ENCODE data around the gene C11orf97.
A peak's percentile ranks its signal among the peaks of the same experiment; 100 is the strongest.
"Not testable (repeated sequence)": the region's sequence is repeated elsewhere in the genome, so short reads cannot be mapped to it uniquely, and the experiment has no call there.

The C11orf97 gene

GRCh38 chr11:94537031-94537600 is 24.9 kb downstream of the C11orf97 start:
- Mint-ChIP-seq H3K9me3 (no peaks in the 10 kb centered on the region), H3K27ac (no peak overlapping the region), H3K27me3 (ENCODE audit: low read depth) (peaks cover 34% of the 10 kb centered on the region)

GRCh38 chr11:94539420-94539819 is 27.2 kb downstream of the C11orf97 start:
- no peak overlapping the region for H3K27ac Mint-ChIP-seq

More at GRCh38 chr11:94537031-94537600, 24.9 kb downstream of the C11orf97 start:
- Mint-ChIP-seq H3K36me3 (ENCODE audit: low read depth) (no peaks in the 10 kb centered on the region), H3K4me1 (ENCODE audit: low read depth) (no peaks in the 10 kb centered on the region), H3K4me3 (no peak overlapping the region)

GRCh38 chr11:94543695-94544645 is 31.7 kb downstream of the C11orf97 start, which contains the start of gene FUT4:
Gene FUT4 (plus strand): TSS chr11:94543921. CDS start chr11:94544134, 213 bp downstream.
- Mint-ChIP-seq H3K27ac (peak within 1 kb of the TSS; percentile 100), H3K4me3 (peak within 1 kb of the TSS; percentile 100), H3K27me3 (ENCODE audit: low read depth) (no peaks in the 10 kb centered on the region), H3K36me3 (ENCODE audit: low read depth) (peaks cover 4% of the 10 kb centered on the region), H3K9me3 (no peaks in the 10 kb centered on the region), H3K4me1 (ENCODE audit: low read depth) (peaks cover 31% of the 10 kb centered on the region)

More at GRCh38 chr11:94539420-94539819, 27.2 kb downstream of the C11orf97 start:
- H3K9me3 Mint-ChIP-seq, result no peaks in the 10 kb centered on the region
- H3K36me3 Mint-ChIP-seq (ENCODE audit: low read depth), result no peaks in the 10 kb centered on the region
- H3K27me3 Mint-ChIP-seq (ENCODE audit: low read depth), result peaks cover 20% of the 10 kb centered on the region
- no peak overlapping the region for H3K4me3 Mint-ChIP-seq
- peaks cover 10% of the 10 kb centered on the region for H3K4me1 Mint-ChIP-seq (ENCODE audit: low read depth)

- peaks cover 31% of the 10 kb centered on the region for H3K4me1 Mint-ChIP-seq (ENCODE audit: low read depth)
- peak overlapping the region; percentile 75 for H3K4me3 Mint-ChIP-seq
- H3K9me3 Mint-ChIP-seq, result no peaks in the 10 kb centered on the region
- no peaks in the 10 kb centered on the region for H3K27me3 Mint-ChIP-seq (ENCODE audit: low read depth)
- H3K36me3 Mint-ChIP-seq (ENCODE audit: low read depth), result peaks cover 4% of the 10 kb centered on the region
- no peak overlapping the region for H3K27ac Mint-ChIP-seq
These were observed 32.5 kb downstream of the C11orf97 start for GRCh38 chr11:94544646-94545263.

- peak overlapping the region; percentile 75 for H3K4me3 Mint-ChIP-seq
- no peaks in the 10 kb centered on the region for H3K27me3 Mint-ChIP-seq (ENCODE audit: low read depth)
- H3K36me3 Mint-ChIP-seq (ENCODE audit: low read depth), result peaks cover 4% of the 10 kb centered on the region
- H3K27ac Mint-ChIP-seq, result peak overlapping the region; percentile 23
- H3K4me1 Mint-ChIP-seq (ENCODE audit: low read depth), result peaks cover 33% of the 10 kb centered on the region
- H3K9me3 Mint-ChIP-seq, result no peaks in the 10 kb centered on the region
These were observed 33.3 kb downstream of the C11orf97 start for GRCh38 chr11:94545264-94546161.

- no peak overlapping the region for H3K27ac Mint-ChIP-seq
- H3K36me3 Mint-ChIP-seq (ENCODE audit: low read depth), result peaks cover 4% of the 10 kb centered on the region
- H3K9me3 Mint-ChIP-seq, result no peaks in the 10 kb centered on the region
- H3K4me3 Mint-ChIP-seq, result peak overlapping the region; percentile 60
- H3K4me1 Mint-ChIP-seq (ENCODE audit: low read depth), result peaks cover 33% of the 10 kb centered on the region
- no peaks in the 10 kb centered on the region for H3K27me3 Mint-ChIP-seq (ENCODE audit: low read depth)
These were observed 33.9 kb downstream of the C11orf97 start for GRCh38 chr11:94546162-94546470.

GRCh38 chr11:94546886-94547285 is 34.6 kb downstream of the C11orf97 start:
- H3K36me3 Mint-ChIP-seq (ENCODE audit: low read depth), result peaks cover 4% of the 10 kb centered on the region
- H3K27ac Mint-ChIP-seq, result no peak overlapping the region
- H3K4me1 Mint-ChIP-seq (ENCODE audit: low read depth), result peaks cover 33% of the 10 kb centered on the region
- H3K27me3 Mint-ChIP-seq (ENCODE audit: low read depth), result no peaks in the 10 kb centered on the region
- no peaks in the 10 kb centered on the region for H3K9me3 Mint-ChIP-seq
- no peak overlapping the region for H3K4me3 Mint-ChIP-seq

- H3K4me3 Mint-ChIP-seq, result no peak overlapping the region
- no peaks in the 10 kb centered on the region for H3K9me3 Mint-ChIP-seq
- no peaks in the 10 kb centered on the region for H3K27me3 Mint-ChIP-seq (ENCODE audit: low read depth)
- H3K4me1 Mint-ChIP-seq (ENCODE audit: low read depth), result peaks cover 23% of the 10 kb centered on the region
- no peak overlapping the region for H3K27ac Mint-ChIP-seq
- H3K36me3 Mint-ChIP-seq (ENCODE audit: low read depth), result peaks cover 4% of the 10 kb centered on the region
These were observed 36.9 kb downstream of the C11orf97 start for GRCh38 chr11:94549146-94549545.

GRCh38 chr11:94550513-94550912 is 38.3 kb downstream of the C11orf97 start:
- H3K9me3 Mint-ChIP-seq, result no peaks in the 10 kb centered on the region

GRCh38 chr11:94553938-94554337 is 41.7 kb downstream of the C11orf97 start:
- no peaks in the 10 kb centered on the region for H3K9me3 Mint-ChIP-seq
- no peaks in the 10 kb centered on the region for H3K36me3 Mint-ChIP-seq (ENCODE audit: low read depth)
- H3K4me3 Mint-ChIP-seq, result no peak overlapping the region
- no peak overlapping the region for H3K27ac Mint-ChIP-seq
- no peaks in the 10 kb centered on the region for H3K27me3 Mint-ChIP-seq (ENCODE audit: low read depth)
- H3K4me1 Mint-ChIP-seq (ENCODE audit: low read depth), result peaks cover 2% of the 10 kb centered on the region

More at GRCh38 chr11:94550513-94550912, 38.3 kb downstream of the C11orf97 start:
- Mint-ChIP-seq H3K4me3 (no peak overlapping the region), H3K27ac (no peak overlapping the region), H3K4me1 (ENCODE audit: low read depth) (peaks cover 20% of the 10 kb centered on the region), H3K27me3 (ENCODE audit: low read depth) (no peaks in the 10 kb centered on the region), H3K36me3 (ENCODE audit: low read depth) (peaks cover 4% of the 10 kb centered on the region)

- not testable (repeated sequence) for H3K9me3 Mint-ChIP-seq; H3K27ac Mint-ChIP-seq; H3K4me3 Mint-ChIP-seq; H3K4me1 Mint-ChIP-seq (ENCODE audit: low read depth); H3K36me3 Mint-ChIP-seq (ENCODE audit: low read depth); H3K27me3 Mint-ChIP-seq (ENCODE audit: low read depth)
These were observed 43.6 kb downstream of the C11orf97 start for GRCh38 chr11:94555752-94556329.

GRCh38 chr11:94557421-94557820 is 45.2 kb downstream of the C11orf97 start:
- Mint-ChIP-seq H3K4me1 (ENCODE audit: low read depth) (no peaks in the 10 kb centered on the region), H3K27ac (no peak overlapping the region), H3K27me3 (ENCODE audit: low read depth) (no peaks in the 10 kb centered on the region), H3K4me3 (no peak overlapping the region), H3K9me3 (no peaks in the 10 kb centered on the region), H3K36me3 (ENCODE audit: low read depth) (no peaks in the 10 kb centered on the region)

- no peaks in the 10 kb centered on the region for H3K9me3 Mint-ChIP-seq
- no peak overlapping the region for H3K27ac Mint-ChIP-seq
- H3K4me3 Mint-ChIP-seq, result no peak overlapping the region
- H3K4me1 Mint-ChIP-seq (ENCODE audit: low read depth), result no peaks in the 10 kb centered on the region
- H3K36me3 Mint-ChIP-seq (ENCODE audit: low read depth), result no peaks in the 10 kb centered on the region
- H3K27me3 Mint-ChIP-seq (ENCODE audit: low read depth), result no peaks in the 10 kb centered on the region
These were observed 45.7 kb downstream of the C11orf97 start for GRCh38 chr11:94557992-94558391.

GRCh38 chr11:94558468-94558867 is 46.2 kb downstream of the C11orf97 start:
- H3K27ac Mint-ChIP-seq, result no peak overlapping the region
- H3K4me3 Mint-ChIP-seq, result no peak overlapping the region

More at GRCh38 chr11:94558468-94558867, 46.2 kb downstream of the C11orf97 start:
- H3K9me3 Mint-ChIP-seq, result no peaks in the 10 kb centered on the region
- no peaks in the 10 kb centered on the region for H3K27me3 Mint-ChIP-seq (ENCODE audit: low read depth)
- H3K36me3 Mint-ChIP-seq (ENCODE audit: low read depth), result no peaks in the 10 kb centered on the region
- no peaks in the 10 kb centered on the region for H3K4me1 Mint-ChIP-seq (ENCODE audit: low read depth)
